OCI-LY3 (cell line): Measurements from ENCODE around the gene PRR20A.
"Not testable (repeated sequence)": the region's sequence is repeated elsewhere in the genome, so short reads cannot be mapped to it uniquely, and the experiment has no call there.

ENCODE experiments used
- EZH2phosphoT487 ChIP-seq: fragments of 200-600 bp; shearing (Covaris generic); IDR thresholded peaks from 2 replicates; pipeline ENCODE4 v1.6.1; 2018; ENCODE audit warnings: antibody characterized with exemption, mixed run types, low read depth
- TF ChIP-seq, protein P1 (sequence below): fragments of 200-600, 300-600 bp; sonication (generic); IDR thresholded peaks from 2 replicates; pipeline ENCODE4 v1.5.1; 2014; ENCODE audit warnings: antibody characterized with exemption, low read length, low read depth

DNA sequence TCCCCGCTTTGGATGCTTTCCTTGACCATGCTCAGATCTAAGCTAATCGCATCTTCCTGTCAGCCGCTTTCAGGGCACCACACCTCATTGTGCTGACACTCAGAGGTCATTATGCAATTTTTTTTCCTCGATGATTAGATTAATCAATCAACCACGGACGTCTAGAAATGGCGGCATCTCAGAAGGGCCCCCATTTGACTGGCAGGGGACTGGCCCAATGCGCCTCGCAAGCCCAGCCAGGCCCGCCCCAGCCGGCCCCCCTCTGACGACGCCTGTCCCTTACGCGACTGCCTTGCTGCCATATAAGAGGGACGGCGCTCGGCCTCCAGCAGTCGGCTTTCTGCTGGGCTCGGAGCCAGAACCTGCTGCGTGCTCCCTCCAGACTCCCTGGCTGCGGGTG is 26.2 kb downstream of the PRR20A start, which contains the start of gene PRR20E:
- TF ChIP-seq, protein P1, sequence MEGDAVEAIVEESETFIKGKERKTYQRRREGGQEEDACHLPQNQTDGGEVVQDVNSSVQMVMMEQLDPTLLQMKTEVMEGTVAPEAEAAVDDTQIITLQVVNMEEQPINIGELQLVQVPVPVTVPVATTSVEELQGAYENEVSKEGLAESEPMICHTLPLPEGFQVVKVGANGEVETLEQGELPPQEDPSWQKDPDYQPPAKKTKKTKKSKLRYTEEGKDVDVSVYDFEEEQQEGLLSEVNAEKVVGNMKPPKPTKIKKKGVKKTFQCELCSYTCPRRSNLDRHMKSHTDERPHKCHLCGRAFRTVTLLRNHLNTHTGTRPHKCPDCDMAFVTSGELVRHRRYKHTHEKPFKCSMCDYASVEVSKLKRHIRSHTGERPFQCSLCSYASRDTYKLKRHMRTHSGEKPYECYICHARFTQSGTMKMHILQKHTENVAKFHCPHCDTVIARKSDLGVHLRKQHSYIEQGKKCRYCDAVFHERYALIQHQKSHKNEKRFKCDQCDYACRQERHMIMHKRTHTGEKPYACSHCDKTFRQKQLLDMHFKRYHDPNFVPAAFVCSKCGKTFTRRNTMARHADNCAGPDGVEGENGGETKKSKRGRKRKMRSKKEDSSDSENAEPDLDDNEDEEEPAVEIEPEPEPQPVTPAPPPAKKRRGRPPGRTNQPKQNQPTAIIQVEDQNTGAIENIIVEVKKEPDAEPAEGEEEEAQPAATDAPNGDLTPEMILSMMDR: not testable (repeated sequence)
- TF ChIP-seq EZH2phosphoT487: not testable (repeated sequence)
